Omental fat pad (tissue), 4 donors: ENCODE measurements around the gene SNX17. TPM values are rescaled to one million over a fixed set of nuclear protein-coding genes. Genes with fewer than 3 reads are reported as not detected.

Experiments
- ATAC-seq: fragments of 150-250 bp; one replicate; pipeline ENCODE4 v1.9.1; 2016; ENCODE audit warnings: mild to moderate bottlenecking, moderate library complexity; ENCODE audit not compliant: low FRiP score
- DNase-seq: peaks from one replicate; pipeline ENCODE4 v3.0.0-alpha.2; 2019; ENCODE audit warnings: low spot score
- CTCF ChIP-seq, 3 donors: fragments of 450-650 bp; IDR thresholded peaks; one replicate each; pipeline ENCODE4 v1.5.1; 2016 to 2017; ENCODE audit warnings: antibody characterized with exemption in 3 of 3, mild to moderate bottlenecking in 3 of 3, moderate library complexity in 2 of 3
- total RNA-seq, 4 donors: library from RNA; depleted of rRNA; stranded (reverse); fragments of >200 nt; gene quantifications; one replicate each; pipeline ENCODE4 v1.1.0, GENCODE V29; 2016

The SNX17 gene
- 100 to 1,000 TPM in 3 of 4 donors, 10 to 100 TPM in 1; 92.6 to 116 (median 105) TPM for total RNA-seq

GRCh38 chr2:27370026-27370815, at the start of gene SNX17, which contains the start of gene EIF2B4:
TSS of gene SNX17 (plus strand) at chr2:27370616. CDS start at chr2:27370744, 128 bp downstream.
TSS of gene EIF2B4 (minus strand) at chr2:27370338. CDS start at chr2:27370314, 24 bp downstream.
- ATAC-seq, result peak; percentile 96
- TF ChIP-seq CTCF (IDR thresholded peaks at IDR 0.05), result no peak
- peak; percentile 94 for DNase-seq

- no peak for TF ChIP-seq CTCF (IDR thresholded peaks at IDR 0.05)
- DNase-seq (peak; percentile 59), ATAC-seq (peak; percentile 94)
Observed at GRCh38 chr2:27320958-27321543, 49.4 kb upstream of the SNX17 start.

GRCh38 chr2:27322301-27322765, 48.1 kb upstream of the SNX17 start:
- ATAC-seq, result no peak
- no peak for DNase-seq
- no peak for TF ChIP-seq CTCF (IDR thresholded peaks at IDR 0.05)

GRCh38 chr2:27322766-27323595, 47.4 kb upstream of the SNX17 start, which contains the start of gene MPV17:
TSS of gene MPV17 (minus strand) at chr2:27323097. CDS start at chr2:27322517, 580 bp downstream.
- no peak for TF ChIP-seq CTCF (IDR thresholded peaks at IDR 0.05)
- peak; percentile 82 for DNase-seq
- peak; percentile 86 for ATAC-seq

GRCh38 chr2:27323596-27324285, 46.7 kb upstream of the SNX17 start:
- TF ChIP-seq CTCF (IDR thresholded peaks at IDR 0.05), result no peak
- DNase-seq (no peak), ATAC-seq (no peak)

GRCh38 chr2:27324720-27325119, 45.7 kb upstream of the SNX17 start:
- no peak for TF ChIP-seq CTCF (IDR thresholded peaks at IDR 0.05)
- ATAC-seq (no peak), DNase-seq (no peak)
